Measurements from ENCODE around the gene POLN.
"Not testable (repeated sequence)": the region's sequence is repeated elsewhere in the genome, so short reads cannot be mapped to it uniquely, and the experiment has no call there.

POLN gene

DNA sequence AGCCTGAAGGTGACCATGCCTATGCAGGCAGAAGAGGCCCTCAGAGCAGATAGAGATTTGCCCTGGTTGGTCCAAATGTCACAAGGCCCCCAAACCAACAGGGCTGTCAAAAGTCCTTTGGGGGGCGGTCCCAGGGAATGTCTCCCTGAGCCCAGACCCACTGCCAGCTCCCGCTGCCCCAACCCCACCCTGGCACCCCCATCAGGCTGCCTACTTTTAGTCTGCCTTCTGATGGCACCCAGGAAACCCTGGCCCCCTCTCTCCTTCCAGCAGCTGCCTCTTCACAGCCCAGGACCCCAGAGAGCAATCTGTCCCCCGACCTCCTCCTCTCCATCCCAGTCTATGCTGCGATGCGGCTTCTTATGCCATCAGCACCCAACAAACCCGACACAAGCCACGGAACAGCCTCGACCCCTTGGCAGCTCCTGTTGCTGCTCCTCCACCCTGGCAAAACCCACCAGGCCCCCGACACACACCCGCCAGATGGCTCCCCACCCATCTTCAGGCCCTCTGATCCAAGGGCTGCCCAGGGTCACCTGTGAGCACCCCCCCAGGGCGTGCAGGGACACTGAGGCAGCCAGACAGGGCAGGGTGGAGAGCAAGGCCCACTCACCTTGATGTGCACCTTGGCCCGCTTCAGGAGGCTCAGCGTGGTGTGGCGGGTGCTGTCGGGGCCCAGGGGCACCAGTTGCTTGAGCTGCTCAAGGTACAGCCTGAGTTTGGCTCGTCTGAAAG lies 10.0 kb upstream of the POLN start:
- DNase-seq (ENCODE audit: low read depth in 3 of 3) = no peak

DNA sequence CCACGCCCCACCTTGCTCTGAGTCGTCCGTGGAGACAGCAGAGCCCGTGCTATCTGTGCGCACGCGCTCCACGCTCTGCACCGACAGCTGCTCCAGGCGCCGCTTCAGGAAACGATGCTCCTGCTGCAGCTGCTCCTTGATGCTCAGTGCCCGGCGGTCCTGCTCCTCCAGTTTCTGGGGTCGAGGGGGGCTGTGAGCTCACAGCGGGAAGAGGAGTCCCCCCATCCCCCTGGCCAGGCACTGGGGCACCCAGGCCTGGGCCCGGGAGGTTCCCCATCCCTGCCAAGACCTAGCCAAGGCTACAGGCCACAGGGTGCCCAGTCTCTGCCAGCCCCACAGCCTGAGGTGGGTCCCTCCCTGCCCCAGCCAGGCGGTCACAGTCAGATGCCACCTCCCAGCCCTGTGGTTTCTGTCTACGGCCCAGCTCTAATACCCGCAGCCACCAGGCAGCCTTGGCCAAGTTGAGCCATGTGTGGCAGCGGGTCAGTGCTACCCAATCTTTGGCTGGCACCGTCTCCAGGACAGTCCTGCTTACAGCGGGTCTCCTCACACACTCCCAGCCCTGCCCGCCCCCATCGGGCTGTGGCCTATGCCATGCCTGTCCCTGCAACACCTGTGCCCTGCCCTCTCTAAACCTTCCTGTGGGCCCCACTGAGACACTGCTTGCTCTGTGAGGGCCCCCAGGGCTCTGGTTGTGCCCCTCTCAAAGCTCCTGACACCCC lies 9.3 kb upstream of the POLN start:
- DNase-seq (ENCODE audit: low read depth in 3 of 3) = no peak

DNA sequence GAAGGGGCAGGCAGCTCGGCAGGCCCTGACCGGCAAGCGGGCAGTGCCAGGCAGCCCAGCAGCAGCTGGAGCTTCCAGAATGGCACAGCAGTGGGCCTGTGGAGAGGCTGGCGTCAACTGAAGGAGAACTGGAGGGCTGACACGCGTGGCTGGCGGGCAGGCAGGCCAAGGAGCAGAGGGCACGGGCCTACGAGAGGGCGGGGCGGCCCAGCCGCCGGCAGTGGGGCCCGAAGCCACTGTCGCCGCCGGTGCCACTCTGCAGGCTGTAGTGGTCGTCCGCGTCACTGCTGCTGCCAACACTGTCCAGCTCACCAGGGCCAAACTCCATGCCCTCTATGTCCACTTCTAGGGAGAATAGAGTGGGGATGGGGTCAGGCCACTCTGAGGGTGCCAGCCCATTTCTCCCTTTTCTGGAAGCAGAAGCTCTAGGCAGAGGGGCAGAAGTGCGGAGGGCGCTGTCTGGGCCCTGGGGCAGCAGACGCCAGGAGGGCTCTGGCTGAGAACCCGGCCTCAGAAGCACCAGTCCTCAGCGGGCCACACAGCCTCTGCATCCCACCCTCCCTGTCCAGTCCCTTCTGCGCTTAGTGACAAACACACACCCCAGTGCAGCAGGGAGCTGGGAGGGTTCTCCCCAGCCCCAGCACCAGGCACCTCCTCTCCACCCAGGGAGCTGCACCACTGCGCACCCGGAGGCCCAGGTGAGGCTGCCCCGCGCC lies 8.6 kb upstream of the POLN start:
- DNase-seq (ENCODE audit: low read depth in 3 of 3) = no peak

DNA sequence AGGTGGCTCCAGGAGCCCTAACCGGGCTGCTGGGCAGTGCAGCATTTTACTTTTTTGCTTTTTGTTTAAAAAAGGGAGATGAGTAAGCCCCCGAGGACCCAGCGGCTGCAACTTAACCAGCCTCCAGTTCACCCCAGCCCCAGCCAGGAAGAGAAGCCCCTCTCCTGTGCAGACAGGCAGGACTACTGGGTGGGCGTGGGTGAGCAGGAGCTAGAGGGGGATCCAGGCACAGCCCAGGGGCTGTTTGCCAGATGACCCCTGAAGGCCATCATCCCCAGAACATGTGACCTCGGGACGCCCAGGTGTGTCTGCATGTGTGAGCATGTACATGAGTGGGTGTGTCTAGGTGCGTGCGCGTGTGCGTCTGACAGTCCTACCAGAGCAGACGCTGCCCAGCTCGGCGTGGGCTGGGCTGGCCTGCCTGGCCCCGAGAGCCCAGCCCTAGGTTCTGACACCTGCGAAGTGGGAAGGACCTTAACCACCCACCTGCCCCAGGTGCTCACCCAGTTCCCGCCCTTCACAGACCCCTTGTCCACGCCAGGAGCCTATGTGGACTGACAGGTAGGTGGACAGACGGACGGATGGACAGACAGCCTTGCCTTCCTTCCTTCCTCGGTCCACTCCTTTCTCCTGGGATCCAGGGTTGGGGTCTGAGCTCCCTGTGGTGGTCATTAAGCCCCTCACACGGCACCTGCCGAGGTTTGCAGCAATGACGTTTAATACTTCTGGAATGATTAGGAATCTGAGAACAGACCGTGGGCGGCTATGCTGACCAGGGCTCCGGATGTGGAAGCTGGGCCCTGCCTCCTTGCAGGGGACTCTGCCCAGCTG lies 7.8 kb upstream of the POLN start:
- DNase-seq (ENCODE audit: low read depth in 3 of 3) = no peak

DNA sequence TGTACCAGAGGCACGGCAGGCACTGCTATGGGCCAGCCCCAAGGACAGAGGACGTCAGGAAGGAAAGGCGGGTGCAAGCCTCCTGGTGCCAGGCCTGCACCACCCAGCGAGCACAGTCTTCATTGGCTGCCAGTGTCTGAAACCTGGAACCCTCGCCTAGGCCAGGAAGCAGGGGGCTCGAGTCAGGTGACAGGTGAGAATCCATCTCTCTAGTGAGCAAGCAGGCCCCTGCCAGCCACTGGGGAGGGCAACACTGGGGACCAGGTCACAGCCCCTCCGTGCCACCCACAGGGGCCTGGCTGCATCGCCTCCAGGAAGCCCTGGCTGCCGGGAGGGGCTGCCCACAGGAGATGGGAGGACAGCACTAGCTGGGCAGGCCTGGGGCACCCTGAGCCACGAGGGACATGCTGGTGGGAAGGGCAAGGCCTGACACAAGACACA lies 6.9 kb upstream of the POLN start:
- no peak for DNase-seq (ENCODE audit: low read depth in 3 of 3)

DNA sequence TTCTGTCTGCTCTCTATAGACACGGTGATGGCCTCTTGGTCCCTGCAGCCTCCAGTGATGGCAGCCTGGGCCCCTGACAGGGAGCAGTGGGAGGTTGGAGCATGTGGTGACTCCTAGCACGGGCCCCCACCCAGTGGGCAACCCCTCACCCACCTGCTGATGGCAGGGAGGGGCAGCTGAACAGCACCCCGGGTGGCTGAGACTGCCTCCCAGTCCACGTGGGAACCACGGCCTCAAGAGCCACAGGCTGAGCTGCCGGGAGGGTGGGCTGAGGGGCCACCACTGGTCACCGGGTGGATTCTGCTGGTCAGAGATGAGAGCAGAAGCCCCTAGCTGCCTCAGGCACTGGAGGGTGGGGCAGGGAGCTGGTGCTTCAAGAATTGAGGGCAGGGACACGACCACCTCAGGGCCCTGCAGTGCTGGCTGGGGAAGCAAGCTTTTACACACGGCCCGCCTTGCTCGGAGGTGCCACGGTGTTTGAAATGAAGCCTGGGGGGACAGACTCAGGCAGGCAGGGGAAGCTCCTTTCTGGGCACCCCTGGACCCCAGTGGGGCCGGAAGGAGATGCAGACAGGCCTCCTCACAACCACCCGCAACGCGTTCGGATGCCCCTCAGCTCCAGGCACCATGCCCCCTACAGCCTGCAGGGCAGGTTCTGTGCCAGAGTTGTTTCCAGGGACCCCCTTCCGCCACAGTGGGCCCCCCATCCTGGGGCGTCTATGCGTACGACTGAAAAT lies 6.3 kb upstream of the POLN start:
- no peak for DNase-seq (ENCODE audit: low read depth in 3 of 3)

DNA sequence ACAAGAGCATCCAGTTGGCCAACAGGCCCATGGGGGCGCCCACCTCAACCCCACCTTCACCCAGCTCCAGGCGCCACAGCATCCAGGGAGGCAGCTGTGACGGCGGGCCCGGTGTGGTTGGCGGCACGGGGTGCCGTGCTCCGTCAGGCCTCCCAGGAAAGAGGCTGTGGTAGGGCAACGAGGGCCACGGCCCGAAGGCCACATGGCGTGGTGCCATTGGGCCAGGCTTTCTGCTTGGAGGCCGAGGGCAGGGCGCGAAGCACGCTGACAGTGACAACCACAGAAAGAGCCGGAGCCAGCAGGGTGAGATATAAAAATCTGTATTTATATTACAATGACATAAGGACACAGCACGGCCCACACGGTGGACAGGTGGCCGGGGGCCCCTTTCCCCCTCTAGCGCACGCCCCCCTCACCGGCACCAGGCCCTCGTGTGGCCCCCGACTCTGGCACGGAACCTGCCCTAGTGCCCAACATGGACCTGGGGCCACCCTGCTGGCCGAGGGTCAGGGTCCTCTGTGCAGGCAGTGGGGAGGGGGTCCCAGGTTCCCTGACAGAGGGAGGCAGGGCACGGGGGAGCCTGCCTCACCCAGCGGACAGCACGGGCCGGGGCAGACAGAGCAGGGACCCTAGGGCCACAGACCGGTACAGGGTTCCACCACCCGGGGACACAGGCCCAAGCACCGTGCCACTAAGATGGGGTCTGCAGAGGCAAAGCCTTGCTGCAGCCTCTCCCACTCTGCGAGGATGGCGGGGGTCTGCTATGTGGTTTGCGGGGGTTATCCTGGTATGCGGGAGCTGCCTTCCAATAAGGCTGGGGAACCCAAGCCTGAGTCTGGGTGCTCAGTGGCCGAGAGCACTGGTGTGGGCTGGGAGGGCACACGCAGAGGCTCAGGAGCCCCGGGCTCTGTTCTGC lies 5.5 kb upstream of the POLN start:
- no peak for DNase-seq (ENCODE audit: low read depth in 3 of 3)

DNA sequence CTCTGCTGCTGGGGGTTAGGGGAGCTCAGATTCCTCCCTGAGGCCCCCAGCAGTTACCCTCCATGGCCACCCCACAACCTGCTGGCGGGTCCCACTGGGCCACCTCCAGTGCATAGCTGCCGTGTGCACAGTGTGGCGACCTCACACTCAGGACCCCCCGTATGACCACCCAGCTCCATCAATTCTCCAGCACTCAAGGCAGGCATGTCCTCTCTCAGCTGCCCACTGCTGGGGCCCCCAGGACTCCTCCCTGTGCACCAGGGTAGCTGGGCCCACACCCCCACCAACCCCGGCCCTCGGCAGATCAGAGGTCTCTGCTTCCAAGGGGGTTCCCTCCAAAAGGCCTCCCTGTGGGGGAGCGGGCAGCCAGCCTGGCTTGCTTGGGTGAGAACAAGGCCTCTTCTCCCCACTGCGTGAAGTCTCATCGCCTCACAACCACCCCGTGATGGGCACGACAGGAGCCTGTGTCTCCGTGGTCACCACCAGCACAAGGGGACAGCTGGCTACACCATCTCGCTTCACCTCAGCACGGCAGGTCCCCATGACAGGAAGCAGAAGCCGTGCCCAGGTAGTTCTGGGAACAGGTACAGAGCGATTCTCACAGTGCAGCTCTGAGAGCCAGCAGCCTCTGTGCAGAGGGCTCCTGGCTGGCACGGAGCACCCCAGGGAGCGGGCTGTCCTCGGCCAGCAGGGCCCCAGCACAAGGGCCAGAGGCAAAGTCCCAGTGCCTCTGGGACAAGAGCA lies 4.6 kb upstream of the POLN start:
- no peak for DNase-seq (ENCODE audit: low read depth in 3 of 3)

DNA sequence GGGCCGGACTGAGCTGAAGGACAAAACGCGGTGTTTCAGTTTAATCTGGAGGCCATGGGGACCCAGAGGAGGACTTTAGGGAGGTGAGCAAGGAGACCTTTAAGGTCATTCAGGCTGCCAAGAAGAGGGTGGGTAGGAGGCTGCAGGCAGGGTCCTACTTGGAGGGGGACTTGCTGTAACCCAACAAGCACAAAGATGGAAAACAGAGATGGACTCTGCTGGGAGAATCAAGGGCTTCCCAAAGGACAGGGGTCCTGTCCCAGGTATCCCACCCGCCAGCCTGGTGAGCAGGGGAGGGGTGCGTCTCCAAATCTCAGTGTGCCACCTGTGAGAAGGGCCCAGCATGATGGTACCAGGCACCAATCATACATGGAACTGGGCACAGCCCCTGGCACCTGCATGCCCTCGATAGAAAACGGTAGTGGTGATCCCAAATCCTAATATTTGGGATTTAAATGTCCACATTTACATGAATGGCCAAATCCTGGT lies 3.9 kb upstream of the POLN start:
- no peak for DNase-seq (ENCODE audit: low read depth in 3 of 3)

DNA sequence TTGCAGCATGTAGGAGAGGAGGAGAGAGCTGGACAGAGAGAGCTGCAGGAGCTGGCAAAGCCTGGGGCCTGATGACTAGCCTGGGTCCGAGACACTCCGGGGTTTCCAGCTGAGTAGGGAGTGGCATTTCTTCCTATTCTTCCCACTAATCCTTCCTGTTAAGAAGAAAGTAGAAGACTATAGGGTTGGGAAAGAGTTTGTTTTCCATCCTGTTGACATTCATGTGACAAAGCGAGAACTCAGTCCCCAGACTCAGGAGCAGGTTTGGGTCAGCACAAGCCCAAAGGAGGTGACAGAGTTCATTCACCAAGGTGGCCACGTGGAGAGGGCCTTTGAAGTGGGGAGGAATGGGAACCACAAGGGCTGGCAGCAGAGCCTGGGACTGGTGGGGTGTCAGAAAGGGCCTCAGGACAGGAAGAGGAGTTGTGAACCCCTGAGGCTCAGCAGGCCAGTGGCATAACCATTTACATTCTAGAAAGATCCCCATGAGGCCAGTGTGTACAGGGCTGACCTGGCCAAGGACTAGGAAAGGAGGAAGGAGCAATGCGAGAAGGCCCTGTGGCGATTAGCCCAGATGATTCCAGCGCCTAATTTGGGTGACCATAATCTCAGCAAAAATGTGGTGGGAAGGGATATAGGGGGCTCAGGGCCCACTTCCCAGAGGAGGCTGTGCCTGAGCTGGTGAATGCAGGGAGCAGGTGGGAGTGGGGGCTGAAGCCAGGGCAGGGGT lies 3.3 kb upstream of the POLN start:
- DNase-seq (ENCODE audit: low read depth in 3 of 3) = no peak

DNA sequence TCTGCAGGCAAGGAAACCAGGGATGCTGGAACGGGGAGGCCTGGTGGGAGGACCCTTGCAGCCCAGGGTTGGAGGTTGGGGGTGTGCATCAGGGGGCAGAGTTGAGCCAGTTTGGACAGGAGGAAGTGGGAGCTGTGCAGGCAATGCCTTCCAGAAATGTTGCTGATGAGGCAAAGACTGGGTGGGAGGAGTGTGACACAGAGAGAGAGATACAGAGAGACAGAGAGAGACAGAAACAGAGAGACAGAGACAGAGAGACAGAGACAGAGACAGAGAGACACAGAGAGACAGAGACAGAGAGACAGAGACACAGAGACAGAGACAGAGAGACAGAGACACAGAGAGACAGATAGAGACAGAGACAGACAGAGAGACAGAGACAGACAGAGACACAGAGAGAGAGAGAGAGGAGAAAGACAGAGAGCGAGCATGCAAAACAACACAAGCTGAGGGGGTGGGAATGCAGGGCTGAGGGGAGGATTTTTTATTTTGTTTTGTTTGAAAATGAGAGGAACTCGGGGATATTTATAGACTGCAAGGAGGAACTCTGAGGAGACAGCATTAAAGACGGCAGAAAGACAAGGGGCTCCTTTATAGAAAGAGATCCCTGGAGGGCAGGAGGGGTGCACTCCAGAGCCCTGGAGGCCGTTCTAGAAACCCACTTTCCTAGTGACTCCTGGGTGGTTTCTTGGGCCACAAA lies 1.9 kb upstream of the POLN start:
- no peak for DNase-seq (ENCODE audit: low read depth in 3 of 3)

DNA sequence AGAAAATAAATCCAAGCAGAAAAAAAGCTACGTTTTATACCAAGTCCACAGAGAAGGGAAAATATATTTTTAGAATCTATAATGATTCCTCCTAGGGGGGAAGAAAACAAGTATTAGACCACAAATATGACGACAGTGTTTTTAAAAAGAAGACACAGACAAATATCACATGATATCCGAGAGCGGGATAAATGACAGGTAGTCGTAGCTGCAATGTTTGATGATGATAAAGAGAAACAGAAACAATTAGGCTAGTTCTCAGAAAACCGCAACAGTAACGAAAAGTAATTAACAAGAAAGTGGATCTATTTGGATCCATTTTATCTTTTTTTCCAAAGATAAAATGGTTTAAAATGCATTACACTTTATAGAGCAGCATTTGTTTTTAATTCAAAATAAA lies 918 bp downstream of the POLN start:
- no peak for DNase-seq (ENCODE audit: low read depth in 3 of 3)

DNA sequence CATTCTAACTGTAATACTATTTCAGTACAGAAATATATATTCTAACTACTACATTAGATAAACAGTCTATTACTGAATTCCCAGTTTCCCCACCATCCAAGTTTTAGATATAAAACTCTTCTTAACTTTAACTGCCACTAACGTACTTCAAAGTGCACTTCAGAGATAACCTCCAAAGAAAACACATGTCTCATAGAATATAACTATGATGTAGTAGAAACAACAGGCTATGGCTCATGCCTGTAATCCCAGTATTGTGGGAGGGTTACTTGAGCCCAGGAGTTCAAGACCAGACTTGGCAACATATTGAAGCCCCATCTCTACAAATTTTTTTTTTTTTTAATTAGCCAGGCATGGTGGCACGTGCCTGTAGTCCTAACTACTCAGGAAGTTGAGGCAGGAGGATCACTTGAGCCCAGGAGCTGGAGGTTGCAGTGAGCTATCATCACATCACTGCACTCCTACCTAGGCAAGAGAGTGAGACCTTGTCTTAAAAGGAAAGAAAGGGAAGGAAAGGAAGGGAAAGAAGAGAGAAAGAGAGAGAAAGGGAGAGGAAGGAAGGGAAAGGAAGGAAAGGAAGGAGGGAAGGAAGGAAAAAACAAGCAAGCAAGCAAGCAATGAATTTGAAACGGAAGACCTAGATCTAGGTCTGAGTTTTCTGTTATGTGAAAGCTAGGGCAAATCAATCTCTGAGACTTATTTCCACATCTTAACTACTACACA lies 4.8 kb downstream of the POLN start:
- no peak for DNase-seq (ENCODE audit: low read depth in 3 of 3)

DNA sequence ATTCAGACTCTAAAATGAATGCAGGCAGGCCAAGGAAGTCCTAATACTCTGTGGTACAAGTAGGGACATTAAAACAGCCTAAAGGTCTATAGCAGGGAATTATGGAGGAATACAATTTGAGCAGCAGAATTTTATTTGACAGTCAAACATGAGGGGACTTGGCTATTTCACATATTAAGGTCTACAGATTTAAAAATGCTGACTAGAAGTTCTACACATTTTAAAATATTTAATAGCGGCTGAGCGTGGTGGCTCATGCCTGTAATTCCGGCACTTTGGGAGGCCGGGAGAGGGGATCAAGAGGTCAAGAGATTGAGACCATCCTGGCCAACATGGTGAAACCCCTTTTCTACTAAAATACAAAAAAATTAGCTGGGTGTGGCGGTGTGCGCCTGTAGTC lies 10.8 kb downstream of the POLN start:
- DNase-seq (ENCODE audit: low read depth in 3 of 3) = no peak

DNA sequence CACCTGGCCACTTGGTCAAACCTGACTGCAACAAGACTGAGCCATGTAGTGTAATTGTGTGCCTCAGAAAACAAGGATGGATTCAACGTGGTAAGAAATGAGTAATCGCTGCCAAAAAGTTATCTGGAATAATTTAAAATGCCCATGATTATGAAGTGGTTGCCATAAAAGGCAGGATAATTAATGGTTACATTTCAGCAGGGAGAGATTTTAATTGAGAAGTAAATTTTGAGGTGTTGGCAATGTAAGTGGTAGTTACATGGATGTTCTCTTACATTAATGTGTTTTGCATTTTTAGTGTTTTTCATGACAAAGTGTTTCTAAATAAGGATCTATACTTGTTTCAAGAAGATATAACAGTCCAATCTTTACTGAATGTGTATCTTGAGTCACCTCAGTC lies 15.7 kb downstream of the POLN start:
- no peak for DNase-seq (ENCODE audit: low read depth in 3 of 3)

DNA sequence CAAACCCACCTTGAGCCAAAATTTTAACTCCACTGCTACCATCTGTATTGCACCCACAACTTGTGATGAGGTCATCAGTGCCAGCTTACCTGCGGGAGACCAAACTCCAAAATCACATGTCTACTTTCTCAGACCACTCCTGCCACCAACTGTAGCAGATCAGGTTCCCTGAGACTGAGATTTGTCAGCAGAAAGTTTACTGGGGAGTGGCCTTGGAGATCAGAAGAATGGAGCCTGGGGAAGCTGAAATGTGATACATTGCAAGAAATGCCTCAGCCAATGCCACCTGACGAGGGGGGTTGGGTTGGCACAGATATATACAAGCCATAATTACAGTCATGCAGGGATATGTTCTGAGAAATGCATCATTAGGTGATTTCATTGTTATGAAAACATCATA lies 19.1 kb downstream of the POLN start:
- no peak for DNase-seq (ENCODE audit: low read depth in 3 of 3)

DNA sequence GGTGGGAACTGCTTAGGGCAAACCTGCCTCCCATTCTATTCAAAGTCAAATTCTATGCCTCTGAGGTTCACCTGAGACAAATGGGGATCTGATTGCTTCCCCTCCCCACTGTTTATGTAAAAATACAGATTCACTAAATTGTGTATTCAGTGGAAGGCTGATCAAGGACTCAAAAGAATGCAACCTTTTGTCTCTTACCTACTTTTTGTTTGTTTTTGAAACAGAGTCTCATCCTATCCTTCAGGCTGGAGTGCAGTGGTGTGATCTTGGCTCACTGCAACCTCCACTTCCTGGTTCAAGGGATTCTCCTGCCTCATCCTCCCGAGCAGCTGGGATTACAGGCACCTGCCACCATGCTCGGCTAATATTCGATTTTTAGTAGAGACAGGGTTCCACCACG lies 20.5 kb downstream of the POLN start:
- DNase-seq (ENCODE audit: low read depth in 3 of 3) = not testable (repeated sequence)
